GM19043 (cell line): ENCODE results near the gene PCDHGA1.
A peak's percentile ranks its signal among the peaks of the same experiment; 100 is the strongest.

Experiments used
- ATAC-seq: cut with Tn5 transposase; IDR thresholded peaks from one replicate; pipeline ENCODE4 v1.9.1; 2021; ENCODE audit warnings: low read depth; ENCODE audit not compliant: unreplicated experiment

PCDHGA1 gene

GRCh38 chr5:141434006-141434405 lies 103.7 kb downstream of the PCDHGA1 start:
- no peak for ATAC-seq

GRCh38 chr5:141437221-141437620 lies 106.9 kb downstream of the PCDHGA1 start:
- no peak for ATAC-seq

- no peak for ATAC-seq
These were observed 109.3 kb downstream of the PCDHGA1 start for GRCh38 chr5:141439411-141440141.

- no peak for ATAC-seq
These were observed 110.0 kb downstream of the PCDHGA1 start for GRCh38 chr5:141440341-141440740.

GRCh38 chr5:141441571-141442170 lies 111.4 kb downstream of the PCDHGA1 start:
- no peak for ATAC-seq

GRCh38 chr5:141465351-141465750 lies 135.0 kb downstream of the PCDHGA1 start:
- ATAC-seq: no peak

- ATAC-seq: peak; percentile 98
These were observed 145.4 kb downstream of the PCDHGA1 start, which contains the start of gene PCDHGC3 for GRCh38 chr5:141475625-141476131. Gene PCDHGC3 (plus strand): TSS chr5:141475966. CDS start chr5:141476117, 151 bp downstream.

GRCh38 chr5:141476132-141476911 lies 146.0 kb downstream of the PCDHGA1 start:
- ATAC-seq: peak; percentile 16

- no peak for ATAC-seq
These were observed 146.8 kb downstream of the PCDHGA1 start for GRCh38 chr5:141477044-141477575.

GRCh38 chr5:141477815-141478214 lies 147.5 kb downstream of the PCDHGA1 start:
- no peak for ATAC-seq

- no peak for ATAC-seq
These were observed 148.1 kb downstream of the PCDHGA1 start for GRCh38 chr5:141478321-141478945.

GRCh38 chr5:141479776-141480175 lies 149.5 kb downstream of the PCDHGA1 start:
- no peak for ATAC-seq

GRCh38 chr5:141483902-141484301 lies 153.6 kb downstream of the PCDHGA1 start:
- ATAC-seq: no peak

- ATAC-seq: no peak
These were observed 154.0 kb downstream of the PCDHGA1 start for GRCh38 chr5:141484310-141484640.

GRCh38 chr5:141484641-141485311 lies 154.5 kb downstream of the PCDHGA1 start, which contains the start of gene PCDHGC4:
Gene PCDHGC4 (plus strand): TSS chr5:141485030. CDS start chr5:141485174, 144 bp downstream.
- no peak for ATAC-seq

GRCh38 chr5:141485321-141486055 lies 155.2 kb downstream of the PCDHGA1 start:
- ATAC-seq: no peak

- ATAC-seq: no peak
These were observed 155.8 kb downstream of the PCDHGA1 start for GRCh38 chr5:141486091-141486490.

- ATAC-seq: no peak
These were observed 156.8 kb downstream of the PCDHGA1 start for GRCh38 chr5:141487131-141487530.
